Retinal pigment epithelial cell (primary cell): ENCODE data around the gene GABRG2.

ENCODE experiments used
- DNase-seq: peaks from one replicate; pipeline ENCODE4 v3.0.0-alpha.2; 2010; ENCODE audit warnings: low read depth
- H3K4me3 ChIP-seq: 2 replicates; pipeline ENCODE4 v1.5.1; 2011; ENCODE audit warnings: mild to moderate bottlenecking, low read length, control low read depth, moderate library complexity
- CTCF ChIP-seq: conservative IDR thresholded peaks from 2 replicates; pipeline ENCODE4 v1.5.1; 2011; ENCODE audit warnings: low read depth, low read length, control low read depth, inconsistent platforms

Gene GABRG2

GRCh38 chr5:162067162-162067561 lies 411 bp upstream of the GABRG2 start:
- DNase-seq, result no peak

GRCh38 chr5:162068412-162068811 lies 839 bp downstream of the GABRG2 start:
- no peak overlapping the region for H3K4me3 ChIP-seq
- DNase-seq, result peak; percentile 16
- no peak for TF ChIP-seq CTCF

More at GRCh38 chr5:162067162-162067561, 411 bp upstream of the GABRG2 start:
- TF ChIP-seq CTCF, result no peak
- H3K4me3 ChIP-seq, result no peak overlapping the region

GRCh38 chr5:162068936-162069335 lies 1.4 kb downstream of the GABRG2 start:
- no peak for TF ChIP-seq CTCF
- H3K4me3 ChIP-seq, result no peak overlapping the region
- no peak for DNase-seq

- no peak for TF ChIP-seq CTCF
- no peak overlapping the region for H3K4me3 ChIP-seq
- DNase-seq, result no peak
Observed at GRCh38 chr5:162078805-162079204, 11.2 kb downstream of the GABRG2 start.

- no peak for TF ChIP-seq CTCF
- DNase-seq, result no peak
- no peak overlapping the region for H3K4me3 ChIP-seq
Observed at GRCh38 chr5:162091336-162091735, 23.8 kb downstream of the GABRG2 start.

GRCh38 chr5:162096448-162096847 lies 28.9 kb downstream of the GABRG2 start:
- TF ChIP-seq CTCF, result peak; percentile 7
- no peak for DNase-seq
- H3K4me3 ChIP-seq, result no peak overlapping the region

- no peak for DNase-seq
- no peak overlapping the region for H3K4me3 ChIP-seq
- no peak for TF ChIP-seq CTCF
Observed at GRCh38 chr5:162107591-162107990, 40.0 kb downstream of the GABRG2 start.
